Measurements from ENCODE around the gene ACTR10. TPM values are rescaled to one million over a fixed set of nuclear protein-coding genes. Genes with fewer than 3 reads are reported as not detected.

ACTR10 gene
- total RNA-seq, 1 donor from 2014 or later: 57.5 TPM

DNA sequence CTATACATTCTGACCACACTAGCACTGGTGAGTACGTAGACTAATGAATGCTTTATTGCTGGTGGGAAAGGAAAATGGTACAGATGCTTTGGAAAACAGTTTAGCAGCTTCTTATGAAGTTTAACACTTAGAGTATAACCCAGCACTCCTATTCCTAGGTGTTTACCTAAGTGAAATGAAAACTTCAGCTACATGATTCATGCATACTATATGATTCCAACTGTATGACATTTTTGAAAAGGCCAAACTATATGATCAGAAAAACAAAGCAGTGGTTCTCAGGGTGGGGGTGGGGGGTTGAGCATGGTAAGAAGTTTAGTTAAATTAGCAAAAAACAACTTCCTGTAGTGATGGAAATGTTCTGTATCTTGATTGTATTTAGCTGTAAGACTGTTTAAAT lies 76.3 kb downstream of the ACTR10 start:
- H3K4me1 Mint-ChIP-seq (ENCODE audit: low read depth): peaks cover 4% of the 10 kb centered on the region
- no peaks in the 10 kb centered on the region for H3K9me3 Mint-ChIP-seq (ENCODE audit: low read depth)
- no peak overlapping the region for H3K4me3 Mint-ChIP-seq (ENCODE audit: low read depth)
- H3K36me3 Mint-ChIP-seq (ENCODE audit: insufficient read depth): peaks cover 17% of the 10 kb centered on the region
- no peak for TF ChIP-seq CTCF (IDR thresholded peaks at IDR 0.05; ENCODE audit: unreplicated experiment)
- peak overlapping the region; percentile 49 for H3K27ac Mint-ChIP-seq
- no peaks in the 10 kb centered on the region for H3K27me3 Mint-ChIP-seq
- no peak for DNase-seq (ENCODE audit: low spot score, unreplicated experiment)

- TF ChIP-seq CTCF (IDR thresholded peaks at IDR 0.05; ENCODE audit: unreplicated experiment): no peak
- Mint-ChIP-seq H3K27me3 (no peaks in the 10 kb centered on the region), H3K36me3 (ENCODE audit: insufficient read depth) (peaks cover 19% of the 10 kb centered on the region), H3K4me3 (ENCODE audit: low read depth) (no peak overlapping the region), H3K27ac (no peak overlapping the region), H3K9me3 (ENCODE audit: low read depth) (no peaks in the 10 kb centered on the region), H3K4me1 (ENCODE audit: low read depth) (peaks cover 15% of the 10 kb centered on the region)
- DNase-seq (ENCODE audit: low spot score, unreplicated experiment): no peak
These were observed 78.2 kb downstream of the ACTR10 start for GRCh38 chr14:58278177-58278576.

- Mint-ChIP-seq H3K27me3 (no peaks in the 10 kb centered on the region), H3K36me3 (ENCODE audit: insufficient read depth) (peaks cover 20% of the 10 kb centered on the region), H3K4me3 (ENCODE audit: low read depth) (no peak overlapping the region), H3K4me1 (ENCODE audit: low read depth) (peaks cover 17% of the 10 kb centered on the region), H3K9me3 (ENCODE audit: low read depth) (no peaks in the 10 kb centered on the region), H3K27ac (peak overlapping the region; percentile 91)
- no peak for TF ChIP-seq CTCF (IDR thresholded peaks at IDR 0.05; ENCODE audit: unreplicated experiment)
- no peak for DNase-seq (ENCODE audit: low spot score, unreplicated experiment)
These were observed 81.2 kb downstream of the ACTR10 start for GRCh38 chr14:58280954-58281787.

DNA sequence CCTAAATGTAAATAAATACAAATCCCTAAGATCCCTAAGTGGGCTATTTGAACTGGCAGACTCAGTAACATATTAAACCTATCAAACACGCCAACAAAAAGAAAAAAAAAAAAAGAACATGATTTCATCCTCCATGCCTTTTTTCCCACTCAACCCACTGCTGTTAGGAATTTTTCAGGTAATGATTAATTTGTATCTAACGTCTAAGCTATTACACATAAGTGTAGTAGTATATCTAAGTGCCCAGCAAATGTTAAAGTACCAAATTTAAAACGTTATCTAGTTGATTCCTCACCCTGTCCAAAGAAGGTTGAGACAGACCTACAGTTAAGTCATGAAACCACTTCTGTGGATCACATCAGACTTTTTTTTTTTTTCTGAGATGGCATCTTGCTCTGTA lies 82.0 kb downstream of the ACTR10 start:
- Mint-ChIP-seq H3K4me1 (ENCODE audit: low read depth) (peaks cover 17% of the 10 kb centered on the region), H3K36me3 (ENCODE audit: insufficient read depth) (peaks cover 19% of the 10 kb centered on the region), H3K27me3 (no peaks in the 10 kb centered on the region), H3K27ac (peak overlapping the region; percentile 91), H3K9me3 (ENCODE audit: low read depth) (no peaks in the 10 kb centered on the region), H3K4me3 (ENCODE audit: low read depth) (no peak overlapping the region)
- DNase-seq (ENCODE audit: low spot score, unreplicated experiment): no peak
- TF ChIP-seq CTCF (IDR thresholded peaks at IDR 0.05; ENCODE audit: unreplicated experiment): no peak

DNA sequence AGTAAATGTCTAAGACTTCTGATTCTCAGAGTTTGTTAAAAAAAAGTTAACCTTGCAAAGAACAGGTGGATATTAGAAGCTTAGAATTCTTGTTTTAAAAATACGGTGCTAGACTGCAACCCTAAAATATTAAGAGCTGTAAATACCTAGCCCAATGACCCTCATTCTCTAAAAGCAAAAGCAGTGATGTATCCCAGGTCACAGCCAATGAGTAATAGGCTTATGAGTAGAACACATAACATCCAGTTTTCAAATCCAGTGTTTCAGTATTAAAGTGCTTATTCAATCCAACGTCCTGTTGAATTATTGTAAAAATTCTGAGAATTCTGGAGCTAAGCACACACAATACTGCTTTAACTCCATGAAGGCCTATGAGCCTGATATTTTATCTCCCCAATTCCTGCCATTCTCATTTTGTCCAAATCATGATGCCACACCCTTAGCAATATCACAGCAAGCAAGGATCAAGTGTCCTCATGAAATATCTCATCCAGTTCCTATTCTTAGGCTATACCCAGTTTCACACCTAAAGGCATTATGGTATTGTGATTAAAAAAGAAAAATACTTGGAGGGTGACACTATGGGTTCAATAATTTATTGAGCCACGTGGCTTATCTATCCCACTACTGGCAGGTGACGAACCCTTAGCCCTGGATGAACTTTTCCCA lies 83.1 kb downstream of the ACTR10 start:
- no peak for DNase-seq (ENCODE audit: low spot score, unreplicated experiment)
- TF ChIP-seq CTCF (IDR thresholded peaks at IDR 0.05; ENCODE audit: unreplicated experiment): no peak
- Mint-ChIP-seq H3K27ac (no peak overlapping the region), H3K27me3 (no peaks in the 10 kb centered on the region), H3K4me1 (ENCODE audit: low read depth) (peaks cover 27% of the 10 kb centered on the region), H3K9me3 (ENCODE audit: low read depth) (no peaks in the 10 kb centered on the region), H3K36me3 (ENCODE audit: insufficient read depth) (peaks cover 24% of the 10 kb centered on the region), H3K4me3 (ENCODE audit: low read depth) (no peak overlapping the region)

Data from progenitor cell of endocrine pancreas (in vitro differentiated cells).